Liver (tissue), 2 donors: ENCODE measurements around the gene CARD8.
"Not testable (repeated sequence)": the region's sequence is repeated elsewhere in the genome, so short reads cannot be mapped to it uniquely, and the experiment has no call there.

Experiments used
- YY1 ChIP-seq: IDR thresholded peaks from 2 replicates; pipeline ENCODE4 v1.6.1; 2016; ENCODE audit warnings: antibody characterized with exemption, mild to moderate bottlenecking
- TF ChIP-seq, protein P1 (sequence below): fragments of 150-350 bp; IDR thresholded peaks from 2 replicates; pipeline ENCODE4 v1.5.1; 2017; ENCODE audit warnings: improper control_type of control experiment, low read depth, low read length; ENCODE audit not compliant: missing input control
- donor health status: healthy.

DNA sequence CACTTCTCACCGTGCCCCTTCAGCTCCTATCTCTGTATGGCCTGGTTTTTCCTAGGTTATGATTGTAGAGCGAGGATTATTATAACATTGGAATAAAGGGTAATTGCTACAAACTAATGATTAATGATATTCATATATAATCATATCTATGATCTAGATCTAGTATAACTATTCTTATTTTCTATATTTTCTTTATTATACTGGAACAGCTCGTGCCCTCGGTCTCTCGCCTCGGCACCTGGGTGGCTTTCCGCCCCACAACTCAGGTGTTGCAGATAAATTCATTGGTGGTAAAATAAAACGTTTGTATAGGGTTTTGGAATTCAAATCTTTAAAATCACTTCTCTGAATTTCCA, 4.6 kb upstream of the CARD8 start:
- TF ChIP-seq YY1 = not testable (repeated sequence)
- TF ChIP-seq, protein P1, sequence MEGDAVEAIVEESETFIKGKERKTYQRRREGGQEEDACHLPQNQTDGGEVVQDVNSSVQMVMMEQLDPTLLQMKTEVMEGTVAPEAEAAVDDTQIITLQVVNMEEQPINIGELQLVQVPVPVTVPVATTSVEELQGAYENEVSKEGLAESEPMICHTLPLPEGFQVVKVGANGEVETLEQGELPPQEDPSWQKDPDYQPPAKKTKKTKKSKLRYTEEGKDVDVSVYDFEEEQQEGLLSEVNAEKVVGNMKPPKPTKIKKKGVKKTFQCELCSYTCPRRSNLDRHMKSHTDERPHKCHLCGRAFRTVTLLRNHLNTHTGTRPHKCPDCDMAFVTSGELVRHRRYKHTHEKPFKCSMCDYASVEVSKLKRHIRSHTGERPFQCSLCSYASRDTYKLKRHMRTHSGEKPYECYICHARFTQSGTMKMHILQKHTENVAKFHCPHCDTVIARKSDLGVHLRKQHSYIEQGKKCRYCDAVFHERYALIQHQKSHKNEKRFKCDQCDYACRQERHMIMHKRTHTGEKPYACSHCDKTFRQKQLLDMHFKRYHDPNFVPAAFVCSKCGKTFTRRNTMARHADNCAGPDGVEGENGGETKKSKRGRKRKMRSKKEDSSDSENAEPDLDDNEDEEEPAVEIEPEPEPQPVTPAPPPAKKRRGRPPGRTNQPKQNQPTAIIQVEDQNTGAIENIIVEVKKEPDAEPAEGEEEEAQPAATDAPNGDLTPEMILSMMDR = not testable (repeated sequence)
